ENCODE data around the gene PTPRN2.

- TF ChIP-seq CTCF (IDR thresholded peaks at IDR 0.05) (no peak), EP300 (IDR thresholded peaks at IDR 0.05) (no peak), POLR2A (IDR thresholded peaks at IDR 0.05) (no peak)
These were observed 1029.1 kb downstream of the PTPRN2 start for GRCh38 chr7:157558516-157558874.

Measured in sigmoid colon (tissue), 4 donors.